Measurements from ENCODE around the gene SGCD. TPM values are rescaled to one million over a fixed set of nuclear protein-coding genes. Genes with fewer than 3 reads are reported as not detected.

The SGCD gene
- polyA plus RNA-seq, 1 donor (not counting 4 experiments of a cell fraction or from before 2014, with no cell fraction given), result not detected

GRCh38 chr5:156378159-156378558 lies 51.2 kb downstream of the SGCD start:
- no peak overlapping the region for H3K4me2 ChIP-seq (ENCODE audit: control insufficient read depth, extremely low read depth, insufficient read depth, low read depth, low read length)
- H3K4me3 ChIP-seq (ENCODE audit: control insufficient read depth in 2 of 3, extremely low read depth in 1 of 3, insufficient read depth in 2 of 3, low read depth in 1 of 3, low read length in 3 of 3), result no peak overlapping the region
- no peaks in the 10 kb centered on the region for H3K79me2 ChIP-seq (ENCODE audit: control insufficient read depth, insufficient read depth, low read length)
- TF ChIP-seq, protein P1, sequence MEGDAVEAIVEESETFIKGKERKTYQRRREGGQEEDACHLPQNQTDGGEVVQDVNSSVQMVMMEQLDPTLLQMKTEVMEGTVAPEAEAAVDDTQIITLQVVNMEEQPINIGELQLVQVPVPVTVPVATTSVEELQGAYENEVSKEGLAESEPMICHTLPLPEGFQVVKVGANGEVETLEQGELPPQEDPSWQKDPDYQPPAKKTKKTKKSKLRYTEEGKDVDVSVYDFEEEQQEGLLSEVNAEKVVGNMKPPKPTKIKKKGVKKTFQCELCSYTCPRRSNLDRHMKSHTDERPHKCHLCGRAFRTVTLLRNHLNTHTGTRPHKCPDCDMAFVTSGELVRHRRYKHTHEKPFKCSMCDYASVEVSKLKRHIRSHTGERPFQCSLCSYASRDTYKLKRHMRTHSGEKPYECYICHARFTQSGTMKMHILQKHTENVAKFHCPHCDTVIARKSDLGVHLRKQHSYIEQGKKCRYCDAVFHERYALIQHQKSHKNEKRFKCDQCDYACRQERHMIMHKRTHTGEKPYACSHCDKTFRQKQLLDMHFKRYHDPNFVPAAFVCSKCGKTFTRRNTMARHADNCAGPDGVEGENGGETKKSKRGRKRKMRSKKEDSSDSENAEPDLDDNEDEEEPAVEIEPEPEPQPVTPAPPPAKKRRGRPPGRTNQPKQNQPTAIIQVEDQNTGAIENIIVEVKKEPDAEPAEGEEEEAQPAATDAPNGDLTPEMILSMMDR (optimal IDR thresholded peaks at IDR 0.05 in 1 of 3, IDR thresholded peaks at IDR 0.05 in 1 of 3, conservative IDR thresholded peaks at IDR 0.05 in 1 of 3; ENCODE audit: extremely low read depth in 1 of 3, insufficient read depth in 2 of 3, low read length in 3 of 3), result no peak
- no peak for TF ChIP-seq EZH2 (IDR thresholded peaks at IDR 0.05; ENCODE audit: low read length)
- H3K27me3 ChIP-seq (ENCODE audit: control insufficient read depth, extremely low read depth, insufficient read depth, low read length), result no peaks in the 10 kb centered on the region
- no peak overlapping the region for H2AFZ ChIP-seq (ENCODE audit: control insufficient read depth, low read length)
- DNase-seq (ENCODE audit: low read depth, low spot score) (no peak), FAIRE-seq (no peak)
- no peaks in the 10 kb centered on the region for H3K9me3 ChIP-seq (ENCODE audit: control insufficient read depth, low read depth, low read length)
- H3K9ac ChIP-seq (ENCODE audit: control insufficient read depth, extremely low read depth, insufficient read depth, low read length), result no peak overlapping the region
- no peaks in the 10 kb centered on the region for H3K36me3 ChIP-seq (ENCODE audit: control insufficient read depth in 2 of 2, extremely low read depth in 1 of 2, insufficient read depth in 2 of 2, low read length in 2 of 2)
- no peaks in the 10 kb centered on the region for H3K4me1 ChIP-seq (ENCODE audit: control insufficient read depth, extremely low read depth, insufficient read depth, low read length)
- no peaks in the 10 kb centered on the region for H3K9me1 ChIP-seq (ENCODE audit: control insufficient read depth, extremely low read depth, insufficient read depth, low read length)
- H3K27ac ChIP-seq (ENCODE audit: control insufficient read depth, insufficient read depth, low read length), result no peak overlapping the region
- H4K20me1 ChIP-seq (ENCODE audit: control insufficient read depth, extremely low read depth, insufficient read depth, low read length), result no peaks in the 10 kb centered on the region
- dilution Hi-C loops (cut with MboI; ENCODE audit: extremely low pct_ligation_motif_present, low sequenced_read_pairs), result no loop called here

DNA sequence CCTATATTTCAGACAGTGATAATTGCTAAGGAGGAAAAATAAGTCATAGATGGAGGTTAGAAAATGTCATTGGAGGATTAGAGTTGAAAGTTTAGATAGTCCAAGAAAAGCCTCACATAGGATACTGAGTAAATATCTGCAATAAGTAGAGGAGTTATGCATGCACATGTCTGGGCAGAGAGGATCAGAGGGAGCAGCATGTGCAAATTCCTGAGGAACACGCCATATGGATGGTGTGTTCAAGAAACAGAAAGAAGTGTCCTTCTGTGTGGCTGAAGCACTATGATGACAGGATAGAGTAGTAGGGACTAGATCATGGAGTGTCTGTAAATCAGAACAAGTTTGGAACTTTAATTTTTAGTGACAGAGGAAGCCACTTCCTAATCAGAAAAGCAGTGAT lies 52.2 kb downstream of the SGCD start:
- Histone ChIP-seq H3K79me2 (ENCODE audit: control insufficient read depth, insufficient read depth, low read length) (no peaks in the 10 kb centered on the region), H2AFZ (ENCODE audit: control insufficient read depth, low read length) (no peak overlapping the region), H4K20me1 (ENCODE audit: control insufficient read depth, extremely low read depth, insufficient read depth, low read length) (no peaks in the 10 kb centered on the region), H3K4me2 (ENCODE audit: control insufficient read depth, extremely low read depth, insufficient read depth, low read depth, low read length) (no peak overlapping the region), H3K9me3 (ENCODE audit: control insufficient read depth, low read depth, low read length) (no peaks in the 10 kb centered on the region), H3K9ac (ENCODE audit: control insufficient read depth, extremely low read depth, insufficient read depth, low read length) (no peak overlapping the region), H3K4me1 (ENCODE audit: control insufficient read depth, extremely low read depth, insufficient read depth, low read length) (no peaks in the 10 kb centered on the region), H3K27me3 (ENCODE audit: control insufficient read depth, extremely low read depth, insufficient read depth, low read length) (no peaks in the 10 kb centered on the region), H3K4me3 (ENCODE audit: control insufficient read depth in 2 of 3, extremely low read depth in 1 of 3, insufficient read depth in 2 of 3, low read depth in 1 of 3, low read length in 3 of 3) (no peak overlapping the region), H3K36me3 (ENCODE audit: control insufficient read depth in 2 of 2, extremely low read depth in 1 of 2, insufficient read depth in 2 of 2, low read length in 2 of 2) (no peaks in the 10 kb centered on the region), H3K9me1 (ENCODE audit: control insufficient read depth, extremely low read depth, insufficient read depth, low read length) (no peaks in the 10 kb centered on the region), H3K27ac (ENCODE audit: control insufficient read depth, insufficient read depth, low read length) (no peak overlapping the region)
- TF ChIP-seq, protein P1 (optimal IDR thresholded peaks at IDR 0.05 in 1 of 3, IDR thresholded peaks at IDR 0.05 in 1 of 3, conservative IDR thresholded peaks at IDR 0.05 in 1 of 3; ENCODE audit: extremely low read depth in 1 of 3, insufficient read depth in 2 of 3, low read length in 3 of 3), result no peak
- TF ChIP-seq EZH2 (IDR thresholded peaks at IDR 0.05; ENCODE audit: low read length), result no peak
- no peak for DNase-seq (ENCODE audit: low read depth, low spot score)
- dilution Hi-C loops (cut with MboI; ENCODE audit: extremely low pct_ligation_motif_present, low sequenced_read_pairs), result no loop called here
- no peak for FAIRE-seq
